GM10266 (cell line): Measurements from ENCODE around the gene RAB32.

Source experiments
- DNase-seq: peaks from one replicate; pipeline ENCODE4 v3.0.0; 2012; ENCODE audit errors: extremely low spot score
- CTCF ChIP-seq: IDR thresholded peaks from 2 replicates; pipeline ENCODE4 v1.5.1; 2012; ENCODE audit warnings: mild to moderate bottlenecking, low read depth; ENCODE audit not compliant: control insufficient read depth, insufficient read depth; ENCODE audit errors: missing control alignments

The RAB32 gene

DNA sequence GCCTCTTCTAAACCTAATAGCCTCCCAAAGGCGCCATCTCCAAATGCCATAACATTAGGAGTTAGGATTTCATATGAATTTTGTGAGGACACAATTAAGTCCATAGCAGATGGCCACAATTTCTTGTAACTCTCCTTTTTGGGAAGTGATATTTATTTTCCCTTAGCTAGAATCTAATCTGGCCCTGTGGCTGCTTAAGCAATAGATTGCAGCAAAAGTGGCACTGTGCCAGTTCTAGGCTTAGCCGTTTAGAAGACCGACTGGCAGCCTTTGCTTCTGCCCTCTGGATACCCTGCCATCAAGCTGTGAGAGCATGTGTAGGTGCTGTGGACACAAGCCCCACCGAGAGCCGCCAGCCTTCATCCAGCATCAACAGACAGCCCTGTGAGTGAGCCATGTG is 39.2 kb downstream of the RAB32 start:
- no peak for TF ChIP-seq CTCF
- DNase-seq: no peak

GRCh38 chr6:146583966-146584365 is 40.3 kb downstream of the RAB32 start:
- TF ChIP-seq CTCF: no peak

DNA sequence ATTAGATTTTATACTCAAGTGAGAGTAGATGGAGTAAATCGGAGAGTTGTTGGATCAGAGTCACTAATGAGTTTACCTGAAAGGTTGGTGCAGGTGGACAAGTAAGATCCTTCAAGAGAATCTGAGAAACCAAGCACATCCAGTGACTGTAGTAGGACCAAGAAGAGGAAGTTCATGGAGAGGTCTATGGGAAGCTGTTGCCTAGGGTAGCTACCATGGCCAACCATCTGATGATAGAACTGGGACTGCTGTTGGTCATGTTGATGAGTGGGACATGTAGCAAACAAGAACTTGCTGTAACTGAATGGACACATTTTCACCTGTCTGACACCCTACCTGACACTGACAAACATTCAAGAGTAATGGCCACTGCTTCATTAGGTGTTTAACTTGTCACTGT is 43.8 kb downstream of the RAB32 start:
- no peak for DNase-seq
- TF ChIP-seq CTCF: no peak

More at GRCh38 chr6:146583966-146584365, 40.3 kb downstream of the RAB32 start:
- no peak for DNase-seq

- no peak for DNase-seq
- no peak for TF ChIP-seq CTCF
These were observed 46.9 kb downstream of the RAB32 start for GRCh38 chr6:146590492-146590891.

DNA sequence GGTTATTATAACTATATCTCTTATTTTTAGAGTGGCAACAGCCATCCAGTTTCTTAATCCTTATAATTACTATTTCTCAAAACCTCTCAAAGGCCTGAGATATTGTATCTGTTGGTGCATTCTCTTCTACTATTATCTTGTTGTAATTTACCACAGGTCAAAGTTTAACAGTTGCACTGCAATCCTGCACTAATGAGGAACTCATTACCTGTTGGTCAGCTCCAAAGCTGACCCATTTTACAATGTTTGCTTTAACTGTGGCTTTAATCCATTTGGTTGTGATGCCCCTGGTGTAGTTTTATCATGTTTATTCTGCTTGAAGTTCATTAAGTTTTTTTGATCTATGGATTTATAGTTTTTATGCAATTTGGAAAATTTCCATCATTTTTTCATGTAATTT is 48.8 kb downstream of the RAB32 start:
- DNase-seq: no peak
- no peak for TF ChIP-seq CTCF

- no peak for DNase-seq
These were observed 50.4 kb downstream of the RAB32 start for GRCh38 chr6:146593986-146594385.

GRCh38 chr6:146594495-146594894 is 50.9 kb downstream of the RAB32 start:
- no peak for DNase-seq
- TF ChIP-seq CTCF: no peak

More at GRCh38 chr6:146593986-146594385, 50.4 kb downstream of the RAB32 start:
- TF ChIP-seq CTCF: no peak
